Activated CD4-positive, alpha-beta T cell treated with anti-CD3 and anti-CD28 coated beads, Interleukin-2, Interleukin-4, amounts not matched to agents 100 ng/mL and 50 ng/mL, durations not matched to agents 16 hours and 8 hours (primary cell): ENCODE data around the gene TFAP2A.

Source experiments
- DNase-seq: peaks from one replicate; pipeline ENCODE4 v3.0.0-alpha.2; 2020; ENCODE audit warnings: low spot score

TFAP2A gene

DNA sequence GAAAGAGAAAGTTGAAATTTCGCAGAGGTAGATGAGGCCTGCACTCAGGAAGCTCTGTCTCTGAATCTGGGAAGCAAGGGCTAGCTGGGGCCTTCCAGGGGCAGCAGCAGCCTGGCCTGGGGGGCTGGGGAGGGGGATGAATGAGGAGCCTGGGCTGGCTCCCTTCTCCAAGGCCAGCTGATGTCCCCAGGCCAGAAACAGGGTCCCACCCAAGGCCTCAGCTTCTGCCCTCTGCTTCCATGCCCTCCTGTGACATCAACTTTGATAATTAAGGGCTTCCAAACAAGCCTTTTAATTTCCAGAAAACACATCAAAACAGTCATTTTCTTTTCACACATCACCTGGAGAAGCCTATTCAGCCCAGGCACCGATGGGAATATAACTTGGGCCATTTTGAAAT lies 15.4 kb downstream of the TFAP2A start:
- DNase-seq, result no peak

DNA sequence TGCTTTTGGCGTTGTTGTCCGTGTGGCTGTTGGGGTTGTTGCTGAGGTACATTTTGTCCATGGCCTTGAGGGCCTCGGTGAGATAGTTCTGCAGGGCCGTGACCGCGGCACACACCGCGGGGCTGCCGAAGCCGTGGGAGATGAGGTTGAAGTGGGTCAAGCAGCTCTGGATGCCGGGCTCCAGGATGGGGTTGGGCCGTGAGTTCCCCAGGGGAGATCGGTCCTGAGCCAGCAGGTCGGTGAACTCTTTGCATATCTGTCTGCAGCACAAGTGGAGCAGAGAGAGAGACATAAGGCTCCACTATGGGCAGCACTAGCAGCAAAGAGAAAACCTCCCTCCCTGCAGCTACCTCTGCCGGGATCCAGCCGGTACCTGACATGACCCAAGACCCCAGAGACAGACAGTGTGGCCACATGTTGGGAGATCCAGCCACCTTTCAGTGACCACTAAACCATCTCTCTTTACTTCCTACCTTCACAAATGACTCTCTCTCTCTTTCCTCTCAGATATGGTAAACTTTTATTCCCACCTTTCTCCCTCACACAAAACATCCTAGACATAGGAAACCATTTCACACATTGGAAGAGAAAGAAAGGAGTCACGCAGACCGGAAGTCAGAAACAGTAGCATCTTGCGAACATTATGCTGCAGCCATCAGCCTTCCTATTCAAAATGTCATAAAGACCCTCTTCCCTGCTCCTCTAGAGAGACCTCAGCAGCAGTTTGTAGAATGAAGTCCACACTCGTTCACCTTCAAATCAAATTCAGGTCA lies 16.2 kb downstream of the TFAP2A start:
- DNase-seq, result no peak

- DNase-seq, result no peak
Measured at GRCh38 chr6:10397756-10398445, 17.0 kb downstream of the TFAP2A start.

DNA sequence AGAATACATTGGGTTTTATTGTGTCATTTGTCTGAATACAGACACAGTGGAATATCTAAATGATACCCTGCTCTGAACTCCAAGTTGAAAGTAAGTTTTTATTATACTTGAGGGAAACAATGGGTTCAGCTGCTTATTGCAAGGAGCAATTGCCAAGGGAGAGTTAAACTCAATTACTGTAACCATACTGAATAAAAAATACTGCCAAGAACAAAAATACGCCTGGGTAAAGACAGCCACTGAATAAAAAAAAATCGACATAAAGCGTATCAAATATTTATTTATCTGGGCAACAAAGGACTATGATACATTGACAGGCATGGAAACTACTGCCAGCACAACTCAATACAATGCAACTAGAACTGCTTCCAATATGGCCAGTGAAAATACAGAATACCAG lies 18.1 kb downstream of the TFAP2A start:
- no peak for DNase-seq

DNA sequence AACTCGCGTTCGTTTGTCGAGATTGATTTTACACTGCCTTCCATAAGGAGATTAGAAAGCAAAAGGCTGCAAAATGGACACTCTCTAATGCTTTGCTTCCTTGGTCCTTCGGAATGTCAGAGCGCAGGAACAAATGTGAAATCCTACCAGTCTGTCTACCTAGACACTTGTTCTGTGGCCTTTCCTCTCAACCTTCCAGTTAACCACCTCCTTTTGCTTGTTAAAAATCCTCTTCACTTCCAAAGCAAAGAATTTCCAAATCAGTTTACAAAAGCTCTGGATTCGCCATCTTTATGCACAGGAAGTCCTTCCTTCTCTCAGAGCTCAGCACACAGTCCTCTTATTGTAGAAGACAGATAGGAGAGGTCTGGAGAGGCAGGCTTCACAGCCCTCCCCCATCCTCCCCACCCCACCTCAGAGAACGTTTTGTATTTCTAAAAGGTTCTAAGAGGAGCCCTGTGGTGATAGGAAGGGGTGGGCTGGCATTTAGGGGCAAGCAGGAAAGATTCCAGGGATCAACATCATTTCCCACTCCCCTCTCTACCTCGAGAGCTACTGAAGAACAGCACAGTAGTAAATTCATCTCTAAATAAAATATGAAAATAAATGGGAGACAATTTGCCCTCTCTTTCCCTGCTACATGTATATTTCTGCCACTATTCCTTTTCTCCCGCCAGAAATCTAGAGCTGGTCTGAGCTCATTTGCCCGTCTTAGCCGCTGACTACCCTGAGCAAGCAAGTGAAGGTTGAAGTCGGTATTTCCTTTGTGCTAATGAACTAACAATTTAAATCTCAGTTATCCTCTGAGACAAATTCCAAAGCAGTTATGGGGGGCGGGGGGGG lies 18.9 kb downstream of the TFAP2A start:
- no peak for DNase-seq

- no peak for DNase-seq
Measured at GRCh38 chr6:10395171-10395703, 19.6 kb downstream of the TFAP2A start.

- DNase-seq, result no peak
Measured at GRCh38 chr6:10393544-10394225, 21.2 kb downstream of the TFAP2A start.

GRCh38 chr6:10391799-10392198 lies 23.1 kb downstream of the TFAP2A start:
- DNase-seq, result no peak

DNA sequence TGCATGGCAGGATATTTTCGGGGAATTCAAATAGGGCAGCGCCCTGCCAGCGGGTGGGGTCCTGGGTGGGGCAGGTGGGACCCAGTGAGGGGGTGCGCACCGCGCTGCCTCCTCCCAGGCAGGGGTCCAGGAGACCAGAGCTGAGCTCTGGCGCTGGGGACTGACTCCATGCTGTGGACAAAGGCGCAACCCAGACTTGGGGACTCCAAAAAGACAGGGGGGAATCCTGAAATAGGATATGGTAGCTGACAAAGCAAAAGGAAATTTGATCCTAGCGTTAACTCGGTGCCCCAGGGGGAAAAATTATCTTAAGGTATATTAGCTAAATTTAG lies 23.6 kb downstream of the TFAP2A start:
- no peak for DNase-seq

DNA sequence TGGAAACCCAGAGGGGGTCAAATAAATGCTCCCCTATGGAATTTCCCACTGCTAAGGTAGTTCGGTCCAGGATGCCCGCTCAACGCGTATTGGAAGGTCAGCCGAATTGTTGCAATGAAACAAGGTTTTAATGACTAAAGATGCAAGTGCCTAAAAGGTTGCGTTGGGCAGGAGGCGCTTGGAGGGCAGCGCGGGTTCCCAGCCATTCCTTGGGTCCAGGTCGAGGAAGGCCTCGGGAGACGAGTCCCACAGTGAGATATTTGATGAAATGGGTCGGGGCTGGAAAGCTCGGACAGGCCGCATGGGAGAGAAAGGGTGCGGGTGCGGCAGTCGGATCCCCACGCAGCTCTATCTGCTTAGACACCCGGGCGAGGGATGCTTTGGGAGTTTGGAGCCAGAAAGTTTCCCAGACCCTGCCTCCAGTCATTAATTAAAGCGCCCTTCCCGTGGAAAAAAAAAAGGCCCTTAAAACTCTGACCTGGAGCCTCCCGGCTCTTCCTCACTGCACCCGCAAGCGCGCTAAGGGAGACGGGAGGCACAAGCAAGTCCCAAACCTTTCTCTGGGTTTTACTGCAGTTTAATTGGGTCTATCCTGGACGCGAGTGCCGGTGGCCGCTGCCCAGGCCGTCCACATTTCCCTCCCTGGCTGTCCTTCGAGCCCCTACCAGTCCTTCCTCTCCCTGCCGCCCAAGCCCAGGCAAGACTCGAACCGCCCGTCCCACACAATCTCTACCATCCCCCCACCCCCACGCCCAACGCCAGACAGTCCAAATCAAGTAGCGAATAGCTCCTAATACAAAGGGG lies 24.2 kb downstream of the TFAP2A start:
- no peak for DNase-seq

- DNase-seq, result no peak
Measured at GRCh38 chr6:10389739-10390494, 25.0 kb downstream of the TFAP2A start.

DNA sequence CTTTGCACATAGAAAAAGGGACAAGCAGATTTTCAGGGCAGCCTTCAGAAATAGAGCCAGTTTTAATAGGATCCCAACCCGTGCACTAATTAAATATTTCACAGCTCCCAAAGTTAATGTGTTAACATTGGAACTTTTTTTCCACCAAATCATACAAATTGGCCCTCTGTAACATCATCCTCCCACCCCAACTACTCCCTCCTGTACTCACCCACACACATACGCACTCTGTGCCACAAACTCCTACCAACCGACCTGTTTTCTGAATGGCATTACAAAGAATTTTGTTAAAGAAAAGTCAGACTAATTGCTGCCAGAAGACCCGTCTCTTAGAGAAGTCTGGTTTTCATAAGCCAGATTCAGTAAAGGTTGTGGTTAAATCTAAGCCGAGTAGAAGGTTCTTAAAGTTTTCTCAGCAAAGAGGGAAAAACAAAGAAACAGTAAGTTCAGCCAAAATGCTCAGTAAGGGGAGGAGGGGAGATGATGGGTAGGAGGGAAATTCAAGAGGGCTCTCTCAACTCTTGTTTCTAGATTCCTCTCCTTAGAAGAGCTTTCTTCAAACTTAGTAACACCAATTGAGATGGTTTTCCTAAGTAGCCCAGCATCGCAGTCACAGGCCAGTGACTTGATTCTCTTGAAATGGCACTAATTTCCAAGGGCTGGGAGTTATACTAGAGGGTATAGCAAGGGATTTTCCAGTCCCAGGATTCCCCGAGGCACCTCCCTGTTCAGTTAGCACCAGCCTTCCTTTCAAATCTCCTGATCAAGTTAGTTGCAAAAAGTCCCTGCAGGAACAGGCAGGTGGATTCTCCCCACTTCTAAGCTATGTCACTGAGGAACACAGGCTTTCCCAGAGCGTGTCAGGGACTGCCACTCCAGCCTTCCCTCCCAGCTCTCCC lies 27.9 kb downstream of the TFAP2A start:
- DNase-seq, result no peak

DNA sequence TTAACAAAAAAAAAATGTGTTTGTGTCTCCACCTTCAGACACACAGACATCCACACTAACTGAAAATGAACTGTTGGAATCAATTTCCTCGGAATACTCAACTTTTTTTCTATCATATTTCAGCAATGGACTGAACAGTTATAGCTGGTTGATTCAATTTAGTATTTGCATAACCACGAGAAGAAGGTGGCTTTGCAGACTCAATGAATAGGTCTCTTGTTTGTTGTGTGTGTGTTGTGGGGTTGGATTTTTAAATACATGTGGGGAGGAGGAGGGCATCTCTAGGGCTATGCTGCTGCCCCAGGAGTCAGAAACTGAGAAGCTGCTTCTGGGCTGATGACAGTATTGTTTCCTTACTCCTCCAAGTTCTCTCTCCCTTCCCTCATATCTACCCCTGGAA lies 28.7 kb downstream of the TFAP2A start:
- no peak for DNase-seq

GRCh38 chr6:10385524-10386132 lies 29.2 kb downstream of the TFAP2A start:
- no peak for DNase-seq

GRCh38 chr6:10384610-10385523 lies 30.0 kb downstream of the TFAP2A start:
- DNase-seq, result no peak

DNA sequence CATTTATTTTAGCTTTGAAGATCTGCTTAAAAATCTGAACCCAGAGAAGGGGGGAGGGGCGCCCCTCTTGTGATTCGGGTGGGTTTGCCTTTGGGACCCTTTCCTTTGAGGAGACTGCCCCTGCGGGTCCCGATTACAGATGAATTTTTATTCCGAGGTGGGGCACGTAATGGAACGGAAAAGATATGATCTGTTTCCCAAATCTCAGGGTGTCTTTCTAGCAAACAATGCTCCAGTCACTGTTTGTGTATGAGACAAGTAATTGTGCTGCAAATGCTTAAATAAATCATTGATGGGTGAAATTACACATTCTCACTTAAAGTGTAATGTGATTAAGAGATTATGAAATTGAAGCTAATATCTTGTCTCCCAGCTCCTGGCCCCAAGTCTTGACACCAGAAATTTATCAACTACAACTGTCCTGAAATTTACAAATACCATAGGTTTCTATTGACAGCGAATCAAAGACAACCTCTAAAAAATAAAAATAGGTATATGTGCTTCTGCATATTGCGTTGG lies 30.7 kb downstream of the TFAP2A start:
- DNase-seq, result no peak

DNA sequence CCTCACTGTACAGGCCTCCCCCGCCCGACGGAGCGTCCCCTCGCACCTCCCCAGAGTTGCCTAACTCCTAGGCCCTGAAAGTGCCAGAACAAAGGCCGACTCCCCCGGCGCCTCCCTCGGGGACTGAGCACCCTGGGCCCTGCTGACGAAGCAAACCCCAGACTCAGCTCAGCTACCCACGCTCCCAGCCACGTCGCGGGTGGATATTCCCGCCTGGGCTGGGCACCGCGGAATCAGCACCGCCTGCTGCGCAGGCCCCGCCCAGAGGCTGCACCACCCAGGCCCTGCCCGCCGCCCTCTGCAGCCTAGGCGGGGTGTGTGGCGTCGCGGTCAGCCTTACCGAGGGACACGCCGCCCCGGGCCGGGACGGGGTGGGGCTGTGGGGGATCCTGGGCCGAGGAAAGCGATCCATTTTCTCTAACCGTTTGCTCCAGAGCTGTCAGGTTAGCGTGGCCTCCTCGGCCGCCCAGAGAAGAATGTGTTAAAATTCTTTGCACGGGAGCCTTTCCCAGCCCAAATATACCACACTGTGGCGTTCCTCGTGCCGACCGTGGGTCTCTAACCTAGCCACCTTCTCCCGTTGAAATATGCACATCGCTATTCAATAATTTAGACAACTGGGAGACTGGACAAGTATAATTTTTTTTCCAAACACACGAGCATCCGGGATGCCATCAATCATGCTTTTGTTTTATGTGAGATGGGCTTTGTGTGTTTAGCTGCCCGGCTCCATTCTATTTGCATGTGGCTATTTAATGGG lies 31.4 kb downstream of the TFAP2A start:
- DNase-seq, result no peak
